ENCODE results near the gene CCDC6. TPM values are rescaled to one million over a fixed set of nuclear protein-coding genes. Genes with fewer than 3 reads are reported as not detected.

CCDC6 gene
- total RNA-seq, 1 experiment from 2014 or later, result 37.6 TPM

DNA sequence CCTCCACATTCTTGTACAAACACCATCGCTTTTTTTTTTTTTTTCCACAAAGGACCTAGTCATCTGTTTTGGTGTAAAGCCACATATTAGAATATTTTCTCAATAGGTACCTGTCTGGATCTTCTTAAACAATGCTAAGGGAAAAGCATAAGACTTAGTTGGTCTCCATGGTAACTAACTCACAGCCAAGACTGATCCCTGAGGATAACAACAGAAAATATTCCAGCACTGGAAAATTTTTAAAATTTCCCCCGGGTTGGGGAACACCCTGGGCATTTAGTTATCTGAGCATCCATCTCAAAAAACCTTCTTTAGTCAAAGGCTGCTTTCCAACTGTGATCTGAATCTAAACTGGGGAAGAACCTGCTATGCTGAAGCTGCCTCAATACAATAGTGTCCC lies 43.7 kb upstream of the CCDC6 start:
- no peak for ATAC-seq
- no peak for TF ChIP-seq EZH2phosphoT487 (IDR thresholded peaks at IDR 0.05; ENCODE audit: borderline replicate concordance, low read length)
- no peak for TF ChIP-seq EZH2 (IDR thresholded peaks at IDR 0.05; ENCODE audit: low read length, unreplicated experiment)
- TF ChIP-seq, protein P1, sequence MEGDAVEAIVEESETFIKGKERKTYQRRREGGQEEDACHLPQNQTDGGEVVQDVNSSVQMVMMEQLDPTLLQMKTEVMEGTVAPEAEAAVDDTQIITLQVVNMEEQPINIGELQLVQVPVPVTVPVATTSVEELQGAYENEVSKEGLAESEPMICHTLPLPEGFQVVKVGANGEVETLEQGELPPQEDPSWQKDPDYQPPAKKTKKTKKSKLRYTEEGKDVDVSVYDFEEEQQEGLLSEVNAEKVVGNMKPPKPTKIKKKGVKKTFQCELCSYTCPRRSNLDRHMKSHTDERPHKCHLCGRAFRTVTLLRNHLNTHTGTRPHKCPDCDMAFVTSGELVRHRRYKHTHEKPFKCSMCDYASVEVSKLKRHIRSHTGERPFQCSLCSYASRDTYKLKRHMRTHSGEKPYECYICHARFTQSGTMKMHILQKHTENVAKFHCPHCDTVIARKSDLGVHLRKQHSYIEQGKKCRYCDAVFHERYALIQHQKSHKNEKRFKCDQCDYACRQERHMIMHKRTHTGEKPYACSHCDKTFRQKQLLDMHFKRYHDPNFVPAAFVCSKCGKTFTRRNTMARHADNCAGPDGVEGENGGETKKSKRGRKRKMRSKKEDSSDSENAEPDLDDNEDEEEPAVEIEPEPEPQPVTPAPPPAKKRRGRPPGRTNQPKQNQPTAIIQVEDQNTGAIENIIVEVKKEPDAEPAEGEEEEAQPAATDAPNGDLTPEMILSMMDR (conservative IDR thresholded peaks at IDR 0.05; ENCODE audit: low read depth, low read length), result no peak
- CTCF ChIA-PET, result no interaction called here
- Histone ChIP-seq H3K4me3 (ENCODE audit: low read length) (no peak overlapping the region), H2AFZ (ENCODE audit: low read length) (no peak overlapping the region), H3K36me3 (ENCODE audit: low read depth, low read length) (no peaks in the 10 kb centered on the region), H3K9me3 (ENCODE audit: low read length) (no peaks in the 10 kb centered on the region), H4K20me1 (ENCODE audit: low read length) (no peaks in the 10 kb centered on the region), H3K9ac (ENCODE audit: low read length) (no peak overlapping the region), H3K9me2 (replicated peaks; ENCODE audit: low read length) (no peaks in the 10 kb centered on the region), H3K27me3 (ENCODE audit: low read length) (no peaks in the 10 kb centered on the region), H3K27ac (ENCODE audit: low read length) (no peak overlapping the region), H3K4me1 (ENCODE audit: insufficient read depth, low read length) (peaks cover 11% of the 10 kb centered on the region), H3K79me2 (ENCODE audit: low read length) (no peaks in the 10 kb centered on the region), H3F3A (ENCODE audit: low read length, unreplicated experiment) (no peaks in the 10 kb centered on the region), H3K4me2 (ENCODE audit: low read length) (no peak overlapping the region)
- POLR2A ChIA-PET (ENCODE audit: unreplicated experiment), result no interaction called here
- intact Hi-C loops (cut with micrococcal nuclease), result no loop called here
- BruUV-seq (replicated peaks), result no TSS peak
- no peak for DNase-seq

GRCh38 chr10:59949608-59950007 lies 43.3 kb upstream of the CCDC6 start:
- TF ChIP-seq, protein P1 (conservative IDR thresholded peaks at IDR 0.05; ENCODE audit: low read depth, low read length), result no peak
- TF ChIP-seq EZH2phosphoT487 (IDR thresholded peaks at IDR 0.05; ENCODE audit: borderline replicate concordance, low read length), result no peak
- TF ChIP-seq EZH2 (IDR thresholded peaks at IDR 0.05; ENCODE audit: low read length, unreplicated experiment), result no peak
- BruUV-seq (replicated peaks), result no TSS peak
- Histone ChIP-seq H3F3A (ENCODE audit: low read length, unreplicated experiment) (no peaks in the 10 kb centered on the region), H3K9me2 (replicated peaks; ENCODE audit: low read length) (no peaks in the 10 kb centered on the region), H3K9ac (ENCODE audit: low read length) (no peak overlapping the region), H3K4me2 (ENCODE audit: low read length) (no peak overlapping the region), H3K4me3 (ENCODE audit: low read length) (no peak overlapping the region), H3K27me3 (ENCODE audit: low read length) (no peaks in the 10 kb centered on the region), H2AFZ (ENCODE audit: low read length) (no peak overlapping the region), H3K36me3 (ENCODE audit: low read depth, low read length) (no peaks in the 10 kb centered on the region), H3K79me2 (ENCODE audit: low read length) (no peaks in the 10 kb centered on the region), H4K20me1 (ENCODE audit: low read length) (no peaks in the 10 kb centered on the region), H3K4me1 (ENCODE audit: insufficient read depth, low read length) (peaks cover 10% of the 10 kb centered on the region), H3K9me3 (ENCODE audit: low read length) (no peaks in the 10 kb centered on the region), H3K27ac (ENCODE audit: low read length) (no peak overlapping the region)
- intact Hi-C loops (cut with micrococcal nuclease), result no loop called here
- ATAC-seq (no peak), DNase-seq (no peak)
- ChIA-PET POLR2A (ENCODE audit: unreplicated experiment) (no interaction called here), CTCF (no interaction called here)

GRCh38 chr10:59945991-59946390 lies 39.6 kb upstream of the CCDC6 start:
- H3K36me3 ChIP-seq (ENCODE audit: low read depth, low read length), result no peaks in the 10 kb centered on the region
- DNase-seq (no peak), ATAC-seq (no peak)
- H3K4me3 ChIP-seq (ENCODE audit: low read length), result no peak overlapping the region
- POLR2A ChIA-PET (ENCODE audit: unreplicated experiment), result interaction anchor here (0.6 kb wide), 1 partner anchor 9 kb away, joined by 3 read pairs; no protein-coding TSS in a partner anchor
- no peaks in the 10 kb centered on the region for H3K27me3 ChIP-seq (ENCODE audit: low read length)
- intact Hi-C loops (cut with micrococcal nuclease), result no loop called here
- no peak overlapping the region for H2AFZ ChIP-seq (ENCODE audit: low read length)
- H3K9ac ChIP-seq (ENCODE audit: low read length), result no peak overlapping the region
- no peak overlapping the region for H3K27ac ChIP-seq (ENCODE audit: low read length)
- no peak for TF ChIP-seq EZH2 (IDR thresholded peaks at IDR 0.05; ENCODE audit: low read length, unreplicated experiment)
- no peak for TF ChIP-seq EZH2phosphoT487 (IDR thresholded peaks at IDR 0.05; ENCODE audit: borderline replicate concordance, low read length)
- TF ChIP-seq, protein P1 (conservative IDR thresholded peaks at IDR 0.05; ENCODE audit: low read depth, low read length), result no peak
- no peaks in the 10 kb centered on the region for H3K9me2 ChIP-seq (replicated peaks; ENCODE audit: low read length)
- no peaks in the 10 kb centered on the region for H4K20me1 ChIP-seq (ENCODE audit: low read length)
- no peaks in the 10 kb centered on the region for H3K79me2 ChIP-seq (ENCODE audit: low read length)
- no TSS peak for BruUV-seq (replicated peaks)
- H3K4me2 ChIP-seq (ENCODE audit: low read length), result no peak overlapping the region
- H3K9me3 ChIP-seq (ENCODE audit: low read length), result no peaks in the 10 kb centered on the region
- H3F3A ChIP-seq (ENCODE audit: low read length, unreplicated experiment), result no peaks in the 10 kb centered on the region
- CTCF ChIA-PET, result no interaction called here
- peaks cover 15% of the 10 kb centered on the region for H3K4me1 ChIP-seq (ENCODE audit: insufficient read depth, low read length)
